Hindlimb muscle (tissue), 1 donor: Measurements from ENCODE around the gene CCL14. TPM values are rescaled to one million over a fixed set of nuclear protein-coding genes. Genes with fewer than 3 reads are reported as not detected.
"Not testable (repeated sequence)": the region's sequence is repeated elsewhere in the genome, so short reads cannot be mapped to it uniquely, and the experiment has no call there.

Experiments
- DNase-seq: peaks from one replicate; pipeline ENCODE4 v3.0.0-alpha.2; 2013
- polyA plus RNA-seq: library from polyadenylated mRNA; unstranded; fragments of 120-200 nt; gene quantifications from one replicate; pipeline ENCODE4 v1.2.1, GENCODE V29; 2013; ENCODE audit not compliant: insufficient read length

The CCL14 gene
- polyA plus RNA-seq, 1 donor: 40.4 TPM

GRCh38 chr17:35938492-35938891 is 48.0 kb downstream of the CCL14 start:
- not testable (repeated sequence) for DNase-seq

- DNase-seq: no peak
These were observed 50.5 kb downstream of the CCL14 start for GRCh38 chr17:35936063-35936462.

GRCh38 chr17:35934760-35935159 is 51.8 kb downstream of the CCL14 start:
- DNase-seq: no peak

Other genes starting within 250 kb of the CCL14 start
- gene GAS2L2, start 233.5 kb downstream of the CCL14 start, polyA plus RNA-seq: not detected
- gene C17orf50, start 225.8 kb downstream of the CCL14 start, polyA plus RNA-seq: not detected
- gene MMP28, start 191.1 kb downstream of the CCL14 start, polyA plus RNA-seq: 4.5 TPM
- gene TAF15, start 177.2 kb downstream of the CCL14 start, polyA plus RNA-seq: 113 TPM
- gene HEATR9, start 117.8 kb downstream of the CCL14 start, polyA plus RNA-seq: not detected
- 0.74 TPM for gene CCL5, start 106.4 kb downstream of the CCL14 start, polyA plus RNA-seq
- gene RDM1, start 56.0 kb downstream of the CCL14 start, polyA plus RNA-seq: 0.67 TPM
- gene LYZL6, start 43.0 kb downstream of the CCL14 start, polyA plus RNA-seq: not detected
- 0.13 TPM for gene CCL16, start 5.2 kb downstream of the CCL14 start, polyA plus RNA-seq
- not detected for gene CCL15, start 14.8 kb upstream of the CCL14 start, polyA plus RNA-seq
- not detected for gene CCL23, start 31.2 kb upstream of the CCL14 start, polyA plus RNA-seq
- gene CCL18, start 77.5 kb upstream of the CCL14 start, polyA plus RNA-seq: not detected
- 5.8 TPM for gene CCL3, start 103.4 kb upstream of the CCL14 start, polyA plus RNA-seq
- 3.2 TPM for gene CCL4, start 117.1 kb upstream of the CCL14 start, polyA plus RNA-seq
- 10.9 TPM for gene TBC1D3B, start 189.9 kb upstream of the CCL14 start, polyA plus RNA-seq
- gene CCL3L1, start 210.0 kb upstream of the CCL14 start, polyA plus RNA-seq: 0.65 TPM
- gene CCL4L2, start 224.3 kb upstream of the CCL14 start, polyA plus RNA-seq: 1.3 TPM